Spinal cord (tissue), 10 donors: ENCODE results near the gene HIC2. TPM values are rescaled to one million over a fixed set of nuclear protein-coding genes. Genes with fewer than 3 reads are reported as not detected.
"Not testable (repeated sequence)": the region's sequence is repeated elsewhere in the genome, so short reads cannot be mapped to it uniquely, and the experiment has no call there.

ENCODE experiments used
- DNase-seq, 6 donors: peaks; one replicate each; pipeline versions ENCODE4 v3.0.0 to v3.0.0-alpha.2; 2013 to 2015; ENCODE audit warnings: low spot score in 6 of 6, low read depth in 4 of 6
- H3K27ac ChIP-seq: one replicate; pipeline ENCODE4 v1.5.1; 2013; ENCODE audit warnings: low read depth, low read length, control low read depth
- H3K27me3 ChIP-seq: one replicate; pipeline ENCODE4 v1.6.1; 2013; ENCODE audit warnings: low read length; ENCODE audit not compliant: control insufficient read depth, insufficient read depth
- H3K36me3 ChIP-seq: one replicate; pipeline ENCODE4 v1.6.1; 2013; ENCODE audit warnings: low read length; ENCODE audit not compliant: control insufficient read depth, insufficient read depth
- H3K4me1 ChIP-seq: one replicate; pipeline ENCODE4 v1.6.1; 2013; ENCODE audit warnings: low read length; ENCODE audit not compliant: control insufficient read depth, insufficient read depth
- H3K4me3 ChIP-seq: one replicate; pipeline ENCODE4 v1.5.1; 2013; ENCODE audit warnings: low read depth, low read length, control low read depth
- H3K9me3 ChIP-seq: one replicate; pipeline ENCODE4 v1.6.1; 2013; ENCODE audit warnings: low read length; ENCODE audit not compliant: control insufficient read depth, insufficient read depth
- WGBS: methylation state at CpG from one replicate; pipeline ENCODE4 v1.1.5; 2013; ENCODE audit warnings: missing lambda C conversion rate; ENCODE audit not compliant: insufficient coverage; 5-methylcytosine and 5-hydroxymethylcytosine counted together
- polyA plus RNA-seq, 2 donors: library from polyadenylated mRNA; unstranded; fragments of 120-200 nt; gene quantifications; one replicate each; pipeline ENCODE4 v1.2.1, GENCODE V29; 2013; ENCODE audit not compliant: insufficient read length in 2 of 2
- small RNA-seq: library from RNA; depleted of rRNA; stranded (forward); fragments of <200 nt; gene quantifications from one replicate; pipeline ENCODE3, GENCODE V24; 2014; ENCODE audit warnings: low replicate concordance
- total RNA-seq, 2 donors: library from RNA; depleted of rRNA in 1 of 2; stranded (reverse); fragments of 120-200 nt in 1 of 2; fragments of >200 nt in 1 of 2; gene quantifications; one replicate each; pipeline versions ENCODE4 v1.2.3 to v1.2.4, GENCODE V29; 2013 to 2014
- donor health status: healthy.

The HIC2 gene
- total and polyA plus RNA-seq, 4 donors, result 3.6 to 8.4 (median 6.4) TPM

DNA sequence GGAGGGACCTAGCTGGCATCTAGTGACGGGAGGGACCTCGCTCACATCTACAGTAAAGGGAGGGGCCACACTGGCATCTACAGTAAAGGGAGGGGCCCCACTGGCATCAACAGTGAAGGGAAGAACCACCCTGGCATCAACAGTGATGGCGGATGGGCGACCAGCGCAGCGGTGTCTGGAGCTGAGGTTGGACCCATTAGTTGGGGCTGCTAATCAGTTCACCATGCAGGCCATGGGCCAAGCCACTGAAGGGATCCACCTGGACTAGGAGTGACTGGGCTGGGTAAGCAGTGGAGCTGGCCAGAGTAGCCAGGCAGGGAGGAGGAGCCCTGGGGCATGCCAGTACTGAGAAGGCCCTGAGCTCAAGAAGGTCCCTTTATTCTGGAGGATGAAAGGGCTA is 73.4 kb downstream of the HIC2 start:
- not testable (repeated sequence) for H3K27me3 ChIP-seq, H3K4me3 ChIP-seq, H3K4me1 ChIP-seq, H3K27ac ChIP-seq, DNase-seq, H3K9me3 ChIP-seq, H3K36me3 ChIP-seq
- WGBS, result no CpG with 5 or more reads among the region's 6 CpGs

DNA sequence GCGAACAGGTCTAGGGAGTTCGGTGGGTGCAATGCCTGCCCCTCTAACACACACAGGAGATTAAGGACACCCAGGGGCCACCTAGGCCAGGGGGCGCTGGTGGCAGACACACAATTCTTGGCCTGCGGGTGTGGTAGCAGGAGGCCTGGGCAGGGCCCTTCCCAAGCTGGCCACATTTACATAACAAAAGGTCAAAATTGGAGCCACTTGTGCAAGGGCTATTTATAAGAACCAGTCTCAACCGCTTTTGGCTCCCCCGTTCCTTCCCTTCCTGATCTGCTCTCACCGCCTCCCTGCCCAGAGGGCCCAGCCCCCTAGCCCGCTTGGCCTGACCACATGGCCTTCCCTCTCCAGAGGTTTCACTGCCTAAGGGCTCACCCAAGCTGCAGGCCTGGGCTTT is 75.1 kb downstream of the HIC2 start:
- H3K36me3 ChIP-seq, H3K27me3 ChIP-seq, H3K4me3 ChIP-seq, H3K4me1 ChIP-seq, DNase-seq, H3K9me3 ChIP-seq, H3K27ac ChIP-seq: not testable (repeated sequence)
- no CpG with 5 or more reads among the region's 8 CpGs for WGBS

DNA sequence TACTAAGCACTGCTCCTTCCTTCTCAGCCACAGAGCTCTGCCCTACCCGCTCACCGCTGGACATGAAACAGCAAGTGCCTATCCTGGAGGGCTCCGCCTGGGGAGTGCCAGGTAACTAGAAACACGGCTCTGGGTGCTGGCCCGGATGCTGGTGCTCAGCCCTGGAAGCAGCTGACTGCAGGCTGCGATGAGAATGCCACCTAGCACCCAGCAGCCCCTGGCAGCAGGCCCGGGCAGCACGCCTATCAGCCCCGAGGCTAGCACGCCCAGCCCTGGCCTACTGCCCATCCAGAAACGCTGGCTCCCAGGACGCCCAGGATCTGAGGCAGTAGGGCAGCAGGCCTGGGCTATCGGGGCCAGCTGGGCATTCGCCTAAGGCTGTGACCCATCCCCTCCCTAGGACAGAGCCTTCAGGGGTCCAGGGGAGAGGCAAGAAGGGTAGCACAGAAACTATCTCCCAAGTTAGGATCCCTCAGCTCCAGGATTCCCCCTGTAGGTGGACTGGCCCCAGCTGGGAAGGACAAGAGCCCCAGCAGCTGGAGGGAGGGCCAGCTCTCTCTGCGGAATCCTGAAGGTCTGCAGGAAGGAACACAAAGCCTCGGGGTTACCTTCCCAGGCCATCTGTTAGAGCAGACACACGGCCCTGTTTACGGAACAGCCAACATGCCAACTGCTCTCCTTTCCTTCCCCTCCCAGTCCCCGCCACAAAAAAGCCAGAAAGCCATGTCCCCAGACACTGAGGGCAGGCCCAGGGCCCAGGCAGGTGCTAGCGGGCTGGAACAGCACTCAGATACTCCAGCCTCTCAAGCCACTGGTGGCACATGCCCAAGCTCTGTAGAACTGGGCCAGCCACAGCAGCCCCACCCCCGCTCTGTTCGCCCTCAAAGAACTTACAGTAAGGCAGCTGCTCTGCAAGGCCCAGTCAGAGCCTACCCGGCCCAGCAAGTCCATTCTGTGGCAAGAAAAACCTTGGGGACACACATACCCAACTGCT is 76.9 kb downstream of the HIC2 start:
- no CpG with 5 or more reads among the region's 23 CpGs for WGBS
- not testable (repeated sequence) for H3K9me3 ChIP-seq, H3K27ac ChIP-seq, H3K36me3 ChIP-seq, DNase-seq, H3K27me3 ChIP-seq, H3K4me1 ChIP-seq, H3K4me3 ChIP-seq

DNA sequence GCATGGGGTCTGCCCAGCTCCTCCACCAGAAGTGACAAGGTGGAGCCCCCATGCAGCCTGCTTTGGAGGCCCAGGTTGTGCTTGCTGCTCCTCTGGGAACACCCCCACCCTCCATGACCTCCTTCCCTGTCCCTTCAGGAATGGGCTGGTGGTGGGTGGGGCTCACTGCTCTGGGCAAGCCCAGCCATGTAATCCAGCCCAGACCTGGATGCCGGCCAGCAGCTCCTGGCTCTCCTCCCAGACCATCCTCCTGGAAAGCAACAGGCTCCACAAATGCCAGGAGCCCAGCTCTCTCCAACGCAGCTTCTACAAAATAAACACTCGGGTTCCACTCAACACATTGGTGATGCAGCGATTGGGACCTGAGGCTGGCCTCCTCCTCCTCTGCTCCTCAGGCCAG is 80.8 kb downstream of the HIC2 start:
- not testable (repeated sequence) for H3K9me3 ChIP-seq, H3K27me3 ChIP-seq, H3K36me3 ChIP-seq, H3K4me3 ChIP-seq, H3K27ac ChIP-seq, H3K4me1 ChIP-seq, DNase-seq
- WGBS, result no CpG with 5 or more reads among the region's 4 CpGs

DNA sequence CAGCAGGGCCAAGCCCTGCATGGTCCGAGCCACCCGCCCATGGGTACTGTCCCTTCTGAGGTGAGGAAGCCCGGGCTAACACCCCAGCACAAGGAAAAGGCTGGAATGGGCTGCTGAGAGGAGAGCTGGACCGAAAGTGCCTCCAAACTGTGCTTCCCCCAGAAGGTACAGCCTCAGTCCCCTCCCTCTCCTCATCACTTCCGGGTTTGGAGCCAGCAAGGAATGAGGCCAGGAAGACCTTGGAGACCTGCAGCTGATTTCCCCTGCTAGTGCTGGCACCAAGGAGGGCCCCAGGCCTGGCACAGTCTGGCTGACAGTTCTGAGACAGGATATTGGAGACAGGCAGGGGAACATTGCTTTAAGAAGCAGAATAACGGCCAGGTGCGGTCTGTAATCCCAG is 81.3 kb downstream of the HIC2 start:
- not testable (repeated sequence) for H3K4me3 ChIP-seq, H3K4me1 ChIP-seq, DNase-seq, H3K27me3 ChIP-seq, H3K36me3 ChIP-seq, H3K27ac ChIP-seq, H3K9me3 ChIP-seq
- WGBS, result no CpG with 5 or more reads among the region's 7 CpGs

DNA sequence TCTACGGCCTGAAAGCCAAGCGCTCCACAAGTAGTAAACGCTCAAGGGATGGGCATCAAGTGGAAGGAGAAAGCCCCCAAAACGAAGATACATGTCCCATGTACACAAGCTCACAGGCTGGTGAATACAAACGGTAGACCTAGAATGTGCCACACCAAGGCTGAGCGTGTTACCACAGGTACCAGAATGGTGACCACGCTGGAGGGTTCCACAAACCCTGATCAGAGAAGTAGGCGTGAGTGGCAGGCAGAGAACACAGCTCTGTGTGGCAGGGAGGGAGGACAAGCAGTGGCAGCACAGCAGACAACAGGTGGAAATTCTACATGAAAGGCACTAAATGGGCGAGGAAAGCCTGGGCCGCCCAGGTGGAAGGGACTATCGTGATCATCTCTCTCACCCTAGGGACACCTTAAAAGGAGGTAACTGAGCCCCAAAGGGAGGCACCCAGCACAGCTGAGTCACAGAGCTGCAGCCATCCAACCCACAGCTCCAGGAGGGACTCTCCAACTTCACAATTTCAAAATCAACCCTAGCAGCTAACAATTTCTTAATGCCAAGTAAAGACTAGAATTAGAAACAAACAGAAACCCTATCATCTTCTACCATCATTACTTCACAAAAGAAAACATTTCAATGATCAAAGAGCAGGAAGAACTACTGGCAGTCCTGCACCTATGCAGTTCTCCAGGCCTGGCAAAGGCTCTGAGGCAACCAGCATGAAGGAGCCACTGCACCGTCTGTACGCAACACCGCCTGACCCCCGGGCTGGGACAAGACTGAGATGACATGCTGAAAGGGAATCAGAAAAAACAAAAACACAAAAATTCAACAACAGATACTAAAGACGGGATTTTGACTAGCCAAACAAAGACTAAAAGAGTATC is 82.7 kb downstream of the HIC2 start:
- H3K36me3 ChIP-seq, H3K4me3 ChIP-seq, H3K9me3 ChIP-seq, H3K4me1 ChIP-seq, H3K27me3 ChIP-seq, H3K27ac ChIP-seq, DNase-seq: not testable (repeated sequence)
- no CpG with 5 or more reads among the region's 16 CpGs for WGBS

Small RNAs within 50 kb of the gene (small RNA-seq; reads per million reads assigned to genes)
- gene RF00492 (not detected), gene RN7SKP63 (not detected)

Other genes starting within 250 kb of the HIC2 start
- under 1 TPM; 0.22 to 0.40 TPM for gene RIMBP3B, start 33.6 kb upstream of the HIC2 start, total RNA-seq
- gene RIMBP3B, start 33.6 kb upstream of the HIC2 start, polyA plus RNA-seq, result not detected
- gene TMEM191C, start 50.0 kb downstream of the HIC2 start, total RNA-seq, result 1 to 10 TPM; 3.9 to 4.7 TPM
- 10 to 100 TPM; 12.4 to 23.9 TPM for gene TMEM191C, start 50.0 kb downstream of the HIC2 start, polyA plus RNA-seq
- gene RIMBP3C, start 134.1 kb downstream of the HIC2 start, total RNA-seq, result under 1 TPM; 0.30 to 0.39 TPM
- under 1 TPM; 0.70 to 0.83 TPM for gene RIMBP3C, start 134.1 kb downstream of the HIC2 start, polyA plus RNA-seq
- 10 to 100 TPM; 34.1 to 46.6 TPM for gene UBE2L3, start 150.3 kb downstream of the HIC2 start, total RNA-seq
- 10 to 100 TPM; 67.9 to 75.3 TPM for gene UBE2L3, start 150.3 kb downstream of the HIC2 start, polyA plus RNA-seq
- gene YDJC, start 212.7 kb downstream of the HIC2 start, total RNA-seq, result 1 to 10 TPM; 5.0 to 10.0 TPM
- 10 to 100 TPM; 17.0 to 17.6 TPM for gene YDJC, start 212.7 kb downstream of the HIC2 start, polyA plus RNA-seq
- gene CCDC116, start 215.4 kb downstream of the HIC2 start, total RNA-seq, result under 1 TPM; 0.20 to 0.28 TPM
- 1 to 10 TPM in 1 of 2 donors, under 1 TPM in 1; 0.63 to 1.1 TPM for gene CCDC116, start 215.4 kb downstream of the HIC2 start, polyA plus RNA-seq
- 10 to 100 TPM in 1 of 2 donors, 1 to 10 TPM in 1; 6.9 to 14.1 TPM for gene SDF2L1, start 224.9 kb downstream of the HIC2 start, total RNA-seq
- 10 to 100 TPM; 16.6 to 21.9 TPM for gene SDF2L1, start 224.9 kb downstream of the HIC2 start, polyA plus RNA-seq
- gene PPIL2, start 248.6 kb downstream of the HIC2 start, total RNA-seq, result 10 to 100 TPM; 17.1 to 30.5 TPM
- gene PPIL2, start 248.6 kb downstream of the HIC2 start, polyA plus RNA-seq, result 10 to 100 TPM; 43.6 to 51.5 TPM